ENCODE measurements around the gene CENPVL1.
A peak's percentile ranks its signal among the peaks of the same experiment; 100 is the strongest.
"Not testable (repeated sequence)": the region's sequence is repeated elsewhere in the genome, so short reads cannot be mapped to it uniquely, and the experiment has no call there.

Gene CENPVL1

DNA sequence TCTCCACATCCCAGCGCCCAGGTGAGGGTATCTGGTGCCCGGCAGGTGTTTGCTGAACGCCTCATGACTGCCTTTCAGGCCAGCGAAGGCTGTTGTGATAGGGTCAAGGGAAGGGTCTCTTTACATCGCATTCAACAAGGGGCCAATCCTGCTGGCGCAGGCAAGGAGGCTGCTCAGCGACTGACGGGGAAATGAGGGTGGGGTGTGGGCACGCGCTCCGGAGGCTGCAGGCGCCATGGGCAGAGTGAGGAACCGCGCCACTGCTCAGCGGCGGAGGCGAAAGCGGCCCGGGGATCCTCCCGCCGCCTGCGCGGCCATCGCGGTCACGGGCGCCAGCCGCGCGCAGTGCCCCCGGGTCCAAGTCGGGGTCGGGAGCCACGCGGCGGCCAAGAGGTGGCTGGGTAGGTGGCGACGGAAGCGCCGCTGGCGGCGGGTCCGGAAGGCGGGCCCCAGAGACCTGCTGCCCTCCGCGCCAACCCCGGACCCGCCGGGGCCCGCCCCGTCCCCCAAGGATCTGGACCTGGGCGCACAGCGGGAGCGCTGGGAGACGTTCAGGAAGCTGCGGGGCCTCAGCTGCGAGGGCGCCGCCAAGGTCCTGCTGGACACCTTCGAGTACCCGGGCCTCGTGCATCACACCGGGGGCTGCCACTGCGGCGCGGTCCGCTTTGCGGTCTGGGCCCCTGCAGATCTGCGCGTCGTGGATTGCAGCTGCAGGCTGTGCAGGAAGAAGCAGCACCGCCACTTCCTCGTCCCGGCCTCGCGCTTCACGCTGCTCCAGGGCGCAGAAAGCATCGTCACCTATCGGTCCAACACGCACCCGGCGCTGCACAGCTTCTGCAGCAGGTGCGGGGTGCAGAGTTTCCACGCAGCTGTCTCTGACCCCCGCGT is at the start of gene CENPVL1:
TSS of gene CENPVL1 (plus strand) at position 236 of the 888 bp plus-strand sequence. CDS start at position 236, 0 bp downstream.
- not testable (repeated sequence) for DNase-seq (ENCODE audit: low read depth, low spot score)

DNA sequence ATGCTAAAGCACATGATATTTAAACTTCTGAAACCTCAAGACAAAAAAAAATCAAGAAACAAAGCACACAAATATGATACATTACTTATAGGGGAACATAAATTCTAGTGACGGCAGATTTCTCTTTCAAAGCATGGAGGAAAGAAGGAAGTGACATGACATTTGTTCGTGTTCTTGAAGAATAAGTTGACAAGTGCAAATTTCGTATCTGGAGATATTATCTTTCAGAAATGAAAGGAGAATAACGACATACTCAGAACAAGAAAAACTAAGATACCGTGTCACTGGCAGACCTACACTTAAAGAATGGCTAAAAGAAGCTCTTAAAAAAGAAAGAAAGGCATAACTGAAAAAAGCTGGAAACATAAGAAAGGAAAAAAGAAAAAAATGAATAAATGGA is 44.3 kb upstream of the CENPVL1 start:
- no peak for DNase-seq (ENCODE audit: low read depth, low spot score)

DNA sequence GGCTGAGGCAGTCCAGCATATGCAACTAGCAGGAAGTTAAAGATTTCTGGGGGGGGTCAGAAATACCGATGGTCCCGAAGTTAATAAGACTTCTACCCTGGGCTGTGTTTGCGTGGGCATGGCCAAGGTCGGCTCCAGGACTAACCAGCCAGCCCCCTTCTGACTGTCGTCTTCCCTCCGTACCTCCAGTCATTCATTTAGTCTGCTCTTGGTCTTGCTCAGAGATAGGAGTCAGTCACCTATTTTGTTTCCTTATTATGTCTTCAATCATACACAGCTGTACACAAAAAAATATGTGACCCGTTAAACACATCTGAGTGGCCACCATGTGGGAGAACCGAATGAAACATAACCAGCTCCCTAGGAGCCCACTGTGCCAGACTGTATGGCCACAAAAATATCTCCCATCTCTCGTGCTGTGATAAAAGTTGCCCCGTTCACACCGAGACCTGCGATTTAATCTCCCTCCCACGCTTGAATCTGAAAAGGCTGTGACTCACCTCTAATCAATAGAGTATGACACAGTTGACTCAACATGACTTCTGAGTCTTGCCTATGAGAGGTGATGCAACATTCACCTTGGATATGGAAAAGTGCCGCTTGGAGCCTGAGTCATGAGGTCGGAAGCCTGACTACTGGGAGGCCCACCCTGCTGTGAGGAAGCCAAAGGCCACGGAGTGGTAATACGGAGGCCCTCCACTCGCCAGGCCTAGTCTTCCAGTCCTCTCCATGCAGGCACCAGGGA is 30.5 kb upstream of the CENPVL1 start:
- DNase-seq (ENCODE audit: low read depth, low spot score): not testable (repeated sequence)

DNA sequence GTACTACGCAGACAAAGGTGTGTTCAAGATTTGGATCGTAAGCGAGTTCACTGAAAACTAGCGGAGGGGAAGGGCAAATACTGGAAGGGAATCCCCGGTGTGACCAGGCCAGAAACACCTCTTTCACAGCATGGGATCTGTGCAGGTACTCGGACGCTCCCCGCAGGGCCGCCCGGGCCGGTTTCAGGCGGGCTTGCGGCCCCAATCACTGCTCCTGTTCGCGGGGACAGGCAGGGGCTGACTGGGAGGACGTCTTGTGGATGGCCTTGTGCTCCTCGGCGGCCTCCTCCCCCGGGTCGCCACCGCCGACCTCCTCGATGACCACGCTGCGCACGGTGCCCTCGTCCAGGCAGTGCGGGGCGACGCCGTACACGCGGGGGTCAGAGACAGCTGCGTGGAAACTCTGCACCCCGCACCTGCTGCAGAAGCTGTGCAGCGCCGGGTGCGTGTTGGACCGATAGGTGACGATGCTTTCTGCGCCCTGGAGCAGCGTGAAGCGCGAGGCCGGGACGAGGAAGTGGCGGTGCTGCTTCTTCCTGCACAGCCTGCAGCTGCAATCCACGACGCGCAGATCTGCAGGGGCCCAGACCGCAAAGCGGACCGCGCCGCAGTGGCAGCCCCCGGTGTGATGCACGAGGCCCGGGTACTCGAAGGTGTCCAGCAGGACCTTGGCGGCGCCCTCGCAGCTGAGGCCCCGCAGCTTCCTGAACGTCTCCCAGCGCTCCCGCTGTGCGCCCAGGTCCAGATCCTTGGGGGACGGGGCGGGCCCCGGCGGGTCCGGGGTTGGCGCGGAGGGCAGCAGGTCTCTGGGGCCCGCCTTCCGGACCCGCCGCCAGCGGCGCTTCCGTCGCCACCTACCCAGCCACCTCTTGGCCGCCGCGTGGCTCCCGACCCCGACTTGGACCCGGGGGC is 28.2 kb upstream of the CENPVL1 start:
- not testable (repeated sequence) for DNase-seq (ENCODE audit: low read depth, low spot score)

DNA sequence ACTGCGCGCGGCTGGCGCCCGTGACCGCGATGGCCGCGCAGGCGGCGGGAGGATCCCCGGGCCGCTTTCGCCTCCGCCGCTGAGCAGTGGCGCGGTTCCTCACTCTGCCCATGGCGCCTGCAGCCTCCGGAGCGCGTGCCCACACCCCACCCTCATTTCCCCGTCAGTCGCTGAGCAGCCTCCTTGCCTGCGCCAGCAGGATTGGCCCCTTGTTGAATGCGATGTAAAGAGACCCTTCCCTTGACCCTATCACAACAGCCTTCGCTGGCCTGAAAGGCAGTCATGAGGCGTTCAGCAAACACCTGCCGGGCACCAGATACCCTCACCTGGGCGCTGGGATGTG is 27.6 kb upstream of the CENPVL1 start, which contains the start of gene CENPVL2:
TSS of gene CENPVL2 (minus strand) at position 112 of the 343 bp plus-strand sequence. CDS start at position 112, 0 bp downstream.
- DNase-seq (ENCODE audit: low read depth, low spot score): not testable (repeated sequence)

DNA sequence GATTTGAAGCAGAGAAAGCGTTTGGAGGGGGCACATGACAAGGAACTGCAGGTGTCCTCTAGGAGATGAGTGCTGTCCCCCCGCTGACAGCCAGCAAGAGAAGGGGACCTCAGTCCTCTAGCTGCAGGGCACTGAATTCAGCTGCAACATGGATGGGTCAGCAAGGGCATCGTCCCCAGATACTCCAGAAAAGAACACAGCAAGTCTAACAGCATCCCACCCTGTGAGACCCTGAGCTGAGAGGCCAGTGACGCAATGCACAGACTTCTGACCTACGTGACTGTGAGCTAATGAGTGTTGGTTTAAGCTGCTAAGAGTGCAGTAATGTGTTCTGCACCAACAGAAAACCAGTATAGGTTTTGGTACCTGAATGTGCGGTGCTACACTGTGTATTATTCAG is 16.1 kb upstream of the CENPVL1 start:
- no peak for DNase-seq (ENCODE audit: low read depth, low spot score)

DNA sequence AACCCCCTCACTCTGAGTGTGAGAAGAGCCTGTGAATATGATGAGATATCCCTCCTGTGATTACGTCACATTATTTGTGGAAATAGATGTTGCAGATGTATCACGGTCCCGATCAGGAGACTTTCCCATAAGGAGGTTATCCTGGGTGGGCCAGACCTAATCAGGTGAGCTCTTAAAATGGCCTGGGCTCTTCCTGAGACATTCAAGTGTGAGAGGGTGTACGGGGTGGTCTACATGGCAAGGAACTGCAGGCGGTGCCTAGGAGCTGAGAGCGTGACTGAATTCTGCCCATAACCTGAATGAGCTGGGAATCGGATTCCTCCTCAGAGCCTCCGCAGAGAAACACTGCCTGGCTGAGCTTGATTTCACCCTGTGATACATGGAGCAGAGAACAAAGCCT is 12.9 kb upstream of the CENPVL1 start:
- no peak for DNase-seq (ENCODE audit: low read depth, low spot score)

DNA sequence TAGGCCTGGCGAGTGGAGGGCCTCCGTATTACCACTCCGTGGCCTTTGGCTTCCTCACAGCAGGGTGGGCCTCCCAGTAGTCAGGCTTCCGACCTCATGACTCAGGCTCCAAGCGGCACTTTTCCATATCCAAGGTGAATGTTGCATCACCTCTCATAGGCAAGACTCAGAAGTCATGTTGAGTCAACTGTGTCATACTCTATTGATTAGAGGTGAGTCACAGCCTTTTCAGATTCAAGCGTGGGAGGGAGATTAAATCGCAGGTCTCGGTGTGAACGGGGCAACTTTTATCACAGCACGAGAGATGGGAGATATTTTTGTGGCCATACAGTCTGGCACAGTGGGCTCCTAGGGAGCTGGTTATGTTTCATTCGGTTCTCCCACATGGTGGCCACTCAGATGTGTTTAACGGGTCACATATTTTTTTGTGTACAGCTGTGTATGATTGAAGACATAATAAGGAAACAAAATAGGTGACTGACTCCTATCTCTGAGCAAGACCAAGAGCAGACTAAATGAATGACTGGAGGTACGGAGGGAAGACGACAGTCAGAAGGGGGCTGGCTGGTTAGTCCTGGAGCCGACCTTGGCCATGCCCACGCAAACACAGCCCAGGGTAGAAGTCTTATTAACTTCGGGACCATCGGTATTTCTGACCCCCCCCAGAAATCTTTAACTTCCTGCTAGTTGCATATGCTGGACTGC is 2.8 kb downstream of the CENPVL1 start:
- not testable (repeated sequence) for DNase-seq (ENCODE audit: low read depth, low spot score)

DNA sequence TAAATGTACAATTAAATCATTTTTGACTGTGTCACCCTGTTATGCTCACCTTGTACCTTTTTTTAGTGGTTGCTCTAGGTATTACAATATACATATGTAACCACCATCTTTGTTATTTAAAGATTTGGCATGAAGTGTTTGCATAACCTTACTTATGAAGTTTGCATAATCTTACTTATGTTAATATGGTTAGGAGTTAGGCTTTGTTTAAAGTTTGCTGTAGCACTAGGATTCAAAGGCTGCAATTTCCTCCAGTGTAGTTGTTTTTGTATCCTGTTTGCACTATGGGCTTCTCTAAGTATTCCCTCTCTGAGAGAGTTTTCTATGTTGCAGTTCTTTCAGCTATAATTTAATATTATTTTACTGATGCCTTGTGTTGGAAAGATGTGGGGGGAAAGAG is 17.9 kb downstream of the CENPVL1 start:
- DNase-seq (ENCODE audit: low read depth, low spot score): no peak

DNA sequence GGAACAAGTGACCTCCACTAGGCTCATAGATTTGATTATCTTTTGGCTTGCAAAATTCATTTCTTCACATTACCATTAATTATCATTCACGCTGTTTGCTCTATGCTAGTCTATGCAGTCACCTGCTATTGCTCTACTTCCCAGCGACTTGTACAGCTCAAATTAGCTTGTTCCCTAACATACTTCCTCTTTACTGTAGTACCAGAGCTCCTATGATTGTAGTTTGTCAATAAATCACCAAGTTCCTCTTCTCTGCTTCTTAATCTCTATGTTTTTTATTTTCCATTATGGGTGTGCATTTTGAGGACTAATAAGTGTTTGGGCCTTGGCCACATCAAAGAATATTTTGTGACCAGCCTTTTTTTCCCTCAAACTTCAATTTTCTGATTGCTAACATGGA is 26.8 kb downstream of the CENPVL1 start:
- DNase-seq (ENCODE audit: low read depth, low spot score): no peak

DNA sequence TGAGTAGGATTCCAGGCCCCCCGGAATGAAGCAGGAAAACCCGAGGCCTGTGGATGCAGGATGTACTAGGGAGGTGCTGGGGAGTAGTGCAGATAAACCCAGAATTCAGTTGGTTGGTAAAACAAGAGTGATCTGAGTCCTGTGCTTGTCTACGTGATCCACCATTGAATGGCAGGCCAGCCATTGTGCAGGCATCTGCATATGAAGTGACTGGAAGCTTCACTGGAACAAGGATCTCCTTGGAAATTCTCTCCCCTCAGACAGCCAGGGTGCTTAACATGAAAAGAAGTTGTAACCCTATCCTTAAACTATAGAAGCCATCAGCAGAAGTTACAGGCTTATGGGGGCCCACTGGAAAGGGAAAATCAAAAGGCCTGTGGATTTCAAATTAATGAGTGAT is 32.3 kb downstream of the CENPVL1 start:
- DNase-seq (ENCODE audit: low read depth, low spot score): no peak

DNA sequence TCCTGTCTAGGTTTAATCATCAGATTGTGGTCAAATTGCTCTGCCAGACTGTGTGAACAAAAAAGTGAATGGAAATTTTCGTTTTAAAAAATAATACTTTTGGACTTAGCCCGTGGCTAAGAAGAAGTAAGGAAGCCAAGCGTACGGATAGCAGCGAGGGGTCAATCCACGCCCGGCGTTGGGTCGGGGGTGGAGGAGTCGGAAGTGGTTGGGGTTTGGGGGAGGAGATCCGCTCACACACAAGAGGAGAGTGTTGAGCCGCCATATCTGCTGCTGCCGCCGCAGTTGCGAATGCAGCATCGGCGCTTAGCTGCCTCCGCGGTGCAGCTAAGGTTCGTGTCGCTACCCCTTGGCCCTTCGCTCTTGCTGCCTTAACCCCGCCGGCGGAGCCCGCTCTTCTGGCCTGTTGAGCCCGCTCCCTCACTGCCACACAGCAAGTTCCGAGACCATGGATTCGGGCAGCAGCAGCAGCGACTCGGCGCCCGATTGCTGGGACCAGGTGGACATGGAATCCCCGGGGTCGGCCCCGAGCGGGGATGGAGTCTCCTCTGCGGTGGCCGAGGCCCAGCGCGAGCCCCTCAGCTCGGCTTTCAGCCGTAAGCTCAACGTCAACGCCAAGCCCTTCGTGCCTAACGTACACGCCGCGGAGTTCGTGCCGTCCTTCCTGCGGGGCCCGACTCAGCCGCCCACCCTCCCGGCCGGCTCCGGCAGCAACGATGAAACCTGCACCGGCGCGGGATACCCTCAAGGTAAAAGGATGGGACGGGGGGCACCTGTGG is 33.1 kb downstream of the CENPVL1 start, which contains the start of gene GSPT2:
TSS of gene GSPT2 (plus strand) at position 264 of the 779 bp plus-strand sequence. CDS start at position 449, 185 bp downstream.
- DNase-seq (ENCODE audit: low read depth, low spot score): peak; percentile 6

DNA sequence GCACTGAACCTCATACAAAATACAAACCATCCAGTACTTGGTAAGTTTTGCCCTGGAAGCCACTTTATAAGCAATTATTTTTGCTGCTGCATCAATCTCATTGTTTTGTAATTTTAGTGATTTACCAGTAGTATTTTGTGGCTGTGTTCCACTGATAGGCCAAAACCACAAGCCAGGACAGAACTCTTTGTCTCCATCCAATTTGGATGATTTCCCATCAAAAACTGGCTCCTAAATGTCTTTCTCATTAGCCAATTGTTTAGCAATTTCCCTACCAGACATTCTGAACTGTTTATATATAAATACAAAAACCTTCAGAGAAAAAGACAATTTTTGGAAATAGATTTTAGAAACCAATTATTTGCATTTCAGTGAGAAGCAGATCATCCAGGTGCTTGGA is 37.4 kb downstream of the CENPVL1 start:
- DNase-seq (ENCODE audit: low read depth, low spot score): no peak

DNA sequence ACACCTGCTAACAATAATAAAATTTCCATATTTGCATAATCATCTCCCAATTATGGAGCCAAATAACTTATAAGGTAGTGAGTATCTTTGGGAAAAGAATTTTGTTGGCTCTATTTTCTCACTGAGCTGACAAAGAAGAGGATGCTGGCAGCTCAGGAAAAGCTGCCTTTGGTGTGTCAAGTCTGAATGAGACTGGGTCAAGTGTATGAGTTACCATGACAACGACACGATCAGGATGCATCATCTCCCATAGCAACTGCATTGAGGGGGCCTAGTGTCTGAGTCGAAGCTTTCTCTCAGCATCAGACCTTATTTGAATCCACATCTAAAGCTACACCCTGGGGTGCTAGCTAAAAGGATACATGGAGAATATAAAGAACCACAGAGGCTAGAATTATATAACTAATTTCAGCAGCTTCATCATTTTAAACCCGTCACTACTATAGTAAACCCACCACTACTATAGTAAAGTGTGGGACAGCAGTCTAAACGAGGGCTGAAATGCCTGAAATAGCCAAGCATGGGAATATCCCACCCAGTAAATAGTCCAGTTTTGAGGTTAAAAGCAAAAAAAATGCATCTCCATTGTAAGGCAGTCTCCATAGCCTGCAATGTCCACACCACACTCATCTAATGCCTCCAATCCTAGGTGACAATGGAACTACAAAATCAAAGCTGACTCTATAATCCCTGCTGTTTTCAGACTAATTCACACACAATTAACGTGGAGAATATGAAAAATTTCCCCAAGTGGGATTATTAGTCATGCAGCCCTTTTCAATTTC is 48.9 kb downstream of the CENPVL1 start:
- no peak for DNase-seq (ENCODE audit: low read depth, low spot score)

DNA sequence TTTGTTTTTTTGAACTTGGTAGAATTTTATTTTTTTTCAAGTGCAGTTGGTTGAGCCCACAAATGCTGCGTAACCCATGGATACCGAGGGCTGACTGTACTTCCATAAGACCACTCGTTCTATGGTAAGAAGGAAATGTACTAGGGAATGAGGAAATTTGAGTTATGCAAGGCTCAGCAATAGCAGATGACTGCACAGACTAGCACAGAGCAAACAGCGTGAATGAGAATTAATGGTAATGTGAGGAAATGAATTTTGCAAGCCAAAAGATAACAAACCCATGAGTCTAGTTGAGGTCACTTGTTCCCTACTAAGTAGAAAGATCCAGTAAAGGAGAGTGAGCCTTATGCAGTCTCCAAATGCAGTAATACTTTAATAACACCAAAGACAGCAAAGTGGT is 50.3 kb downstream of the CENPVL1 start:
- no peak for DNase-seq (ENCODE audit: low read depth, low spot score)

All from activated CD4-positive, CD25-positive, alpha-beta regulatory T cell treated with anti-CD3 and anti-CD28 coated beads, Interleukin-2, amount 50 U/mL, for 16 hours (primary cell).